ENCODE data around the gene SPSB2. TPM values are rescaled to one million over a fixed set of nuclear protein-coding genes. Genes with fewer than 3 reads are reported as not detected.
"Not testable (repeated sequence)": the region's sequence is repeated elsewhere in the genome, so short reads cannot be mapped to it uniquely, and the experiment has no call there.

Gene SPSB2
- total and polyA plus RNA-seq, 2 donors (not counting 1 experiment from before 2014, with no cell fraction given): 9.4 to 16.0 TPM

GRCh38 chr12:6871052-6871957 lies 1.8 kb downstream of the SPSB2 start:
- peaks cover 46% of the 10 kb centered on the region for H4K20me1 ChIP-seq (ENCODE audit: control insufficient read depth, insufficient read depth, low read length, poor library complexity, severe bottlenecking)
- ChIA-PET CTCF (interaction anchor here (0.9 to 11.8 kb wide), 24 partner anchors 10 to 273 kb away, joined by 3 to 136 read pairs (median 14); partner anchors contain the start of genes C12orf57, C1RL, CDCA3 and LPCAT3), POLR2A (interaction anchor here (0.6 to 2.3 kb wide), 5 partner anchors 17 to 225 kb away, joined by 3 to 29 read pairs (median 8); partner anchors contain the start of genes CDCA3, MLF2 and USP5)
- ATAC-seq (ENCODE audit: low read depth) (no peak), DNase-seq (no peak)
- Mint-ChIP-seq H3K4me3 (peak overlapping the region; percentile 90), H3K27me3 (no peaks in the 10 kb centered on the region), H3K4me1 (peaks cover 53% of the 10 kb centered on the region), H3K27ac (no peak overlapping the region), H3K9me3 (ENCODE audit: insufficient read depth) (no peaks in the 10 kb centered on the region)
- H3K4me3 ChIP-seq (ENCODE audit: control extremely low read depth in 1 of 5, extremely low read depth in 1 of 5, insufficient read depth in 1 of 5, low read depth in 2 of 5, low read length in 4 of 5): peak overlapping the region in 1 of 5 experiments; percentile 88
- no peak overlapping the region for H3K9ac ChIP-seq (ENCODE audit: low read length)
- peak overlapping the region; percentile 97 for H3K4me2 ChIP-seq (replicated peaks; ENCODE audit: low read depth, low read length, poor library complexity, severe bottlenecking)
- H2AFZ ChIP-seq (ENCODE audit: insufficient read depth, low read depth, low read length, poor library complexity, severe bottlenecking): no peak overlapping the region
- intact Hi-C loops (cut with micrococcal nuclease): no loop called here
- 66% methylated on average over 11 of the region's 12 CpGs for WGBS (ENCODE audit: insufficient coverage)
- H3K36me3 ChIP-seq (replicated peaks in 1 of 2; ENCODE audit: control extremely low read depth in 1 of 2, control insufficient read depth in 1 of 2, extremely low read depth in 1 of 2, insufficient read depth in 2 of 2, low read length in 1 of 2): peaks cover 0 to 21% of the 10 kb centered on the region in 2 experiments
- no peaks in the 10 kb centered on the region for H3K27me3 ChIP-seq (replicated peaks in 1 of 4; ENCODE audit: control extremely low read depth in 1 of 4, control insufficient read depth in 3 of 4, insufficient read depth in 4 of 4, low read length in 3 of 4)
- H3K27ac ChIP-seq (ENCODE audit: low read length in 2 of 2): peak overlapping the region in 1 of 2 donors; percentile 14
- TF ChIP-seq EZH2 (IDR thresholded peaks at IDR 0.05; ENCODE audit: borderline replicate concordance, insufficient read depth, low read depth, low read length, poor library complexity, severe bottlenecking): no peak
- no peak for TF ChIP-seq CTCF (IDR thresholded peaks at IDR 0.05)
- H3K4me1 ChIP-seq (ENCODE audit: control insufficient read depth in 2 of 2, insufficient read depth in 2 of 2, low read length in 2 of 2): peaks cover 37 to 50% of the 10 kb centered on the region in 2 donors
- peaks cover 17% of the 10 kb centered on the region for H3K79me2 ChIP-seq (ENCODE audit: control insufficient read depth, insufficient read depth, low read length)
- H3K9me3 ChIP-seq (ENCODE audit: control extremely low read depth in 1 of 3, control insufficient read depth in 2 of 3, insufficient read depth in 1 of 3, low read length in 2 of 3): no peaks in the 10 kb centered on the region

- H3K79me2 ChIP-seq (ENCODE audit: control insufficient read depth, insufficient read depth, low read length): peaks cover 17% of the 10 kb centered on the region
- H3K4me1 ChIP-seq (ENCODE audit: control insufficient read depth in 2 of 2, insufficient read depth in 2 of 2, low read length in 2 of 2): peaks cover 37 to 50% of the 10 kb centered on the region in 2 donors
- H3K9ac ChIP-seq (ENCODE audit: low read length); H3K4me3 ChIP-seq (ENCODE audit: control extremely low read depth in 1 of 5, extremely low read depth in 1 of 5, insufficient read depth in 1 of 5, low read depth in 2 of 5, low read length in 4 of 5); H3K27ac ChIP-seq (ENCODE audit: low read length in 2 of 2); H3K9me3 Mint-ChIP-seq (ENCODE audit: insufficient read depth); H3K27me3 ChIP-seq (replicated peaks in 1 of 4; ENCODE audit: control extremely low read depth in 1 of 4, control insufficient read depth in 3 of 4, insufficient read depth in 4 of 4, low read length in 3 of 4); H3K4me2 ChIP-seq (replicated peaks; ENCODE audit: low read depth, low read length, poor library complexity, severe bottlenecking); H3K27me3 Mint-ChIP-seq; H2AFZ ChIP-seq (ENCODE audit: insufficient read depth, low read depth, low read length, poor library complexity, severe bottlenecking); H3K9me3 ChIP-seq (ENCODE audit: control extremely low read depth in 1 of 3, control insufficient read depth in 2 of 3, insufficient read depth in 1 of 3, low read length in 2 of 3); DNase-seq; ATAC-seq (ENCODE audit: low read depth); intact Hi-C loops (cut with micrococcal nuclease): not testable (repeated sequence)
- peaks cover 46% of the 10 kb centered on the region for H4K20me1 ChIP-seq (ENCODE audit: control insufficient read depth, insufficient read depth, low read length, poor library complexity, severe bottlenecking)
- peaks cover 0 to 21% of the 10 kb centered on the region in 2 experiments for H3K36me3 ChIP-seq (replicated peaks in 1 of 2; ENCODE audit: control extremely low read depth in 1 of 2, control insufficient read depth in 1 of 2, extremely low read depth in 1 of 2, insufficient read depth in 2 of 2, low read length in 1 of 2)
- H3K27ac Mint-ChIP-seq: peak overlapping the region; percentile 46
- no CpG with 5 or more reads among the region's 4 CpGs for WGBS (ENCODE audit: insufficient coverage)
- peaks cover 56% of the 10 kb centered on the region for H3K4me1 Mint-ChIP-seq
- POLR2A ChIA-PET: interaction anchor here (0.6 to 1.1 kb wide), 5 partner anchors 18 to 94 kb away, joined by 3 to 8 read pairs (median 3); partner anchors contain the start of genes RNU7-1 and USP5
- H3K4me3 Mint-ChIP-seq: peak overlapping the region; percentile 50
- CTCF ChIA-PET: interaction anchor here (0.8 to 11.8 kb wide), 11 partner anchors 11 to 274 kb away, joined by 3 to 136 read pairs (median 16); partner anchors contain the start of genes C1RL, CDCA3, MLF2 and USP5
These were observed 2.8 kb downstream of the SPSB2 start for GRCh38 chr12:6870304-6870703.

Measured in B cell (primary cell).